HG03066 (cell line): ENCODE results near the gene TERC.

ENCODE experiments used
- ATAC-seq: cut with Tn5 transposase; IDR thresholded peaks from one replicate; pipeline ENCODE4 v1.9.1; 2021; ENCODE audit warnings: low read depth; ENCODE audit not compliant: unreplicated experiment

TERC gene

GRCh38 chr3:169764882-169765612 lies at the start of gene TERC:
TSS of gene TERC (minus strand) at chr3:169765060.
- peak; percentile 67 for ATAC-seq

DNA sequence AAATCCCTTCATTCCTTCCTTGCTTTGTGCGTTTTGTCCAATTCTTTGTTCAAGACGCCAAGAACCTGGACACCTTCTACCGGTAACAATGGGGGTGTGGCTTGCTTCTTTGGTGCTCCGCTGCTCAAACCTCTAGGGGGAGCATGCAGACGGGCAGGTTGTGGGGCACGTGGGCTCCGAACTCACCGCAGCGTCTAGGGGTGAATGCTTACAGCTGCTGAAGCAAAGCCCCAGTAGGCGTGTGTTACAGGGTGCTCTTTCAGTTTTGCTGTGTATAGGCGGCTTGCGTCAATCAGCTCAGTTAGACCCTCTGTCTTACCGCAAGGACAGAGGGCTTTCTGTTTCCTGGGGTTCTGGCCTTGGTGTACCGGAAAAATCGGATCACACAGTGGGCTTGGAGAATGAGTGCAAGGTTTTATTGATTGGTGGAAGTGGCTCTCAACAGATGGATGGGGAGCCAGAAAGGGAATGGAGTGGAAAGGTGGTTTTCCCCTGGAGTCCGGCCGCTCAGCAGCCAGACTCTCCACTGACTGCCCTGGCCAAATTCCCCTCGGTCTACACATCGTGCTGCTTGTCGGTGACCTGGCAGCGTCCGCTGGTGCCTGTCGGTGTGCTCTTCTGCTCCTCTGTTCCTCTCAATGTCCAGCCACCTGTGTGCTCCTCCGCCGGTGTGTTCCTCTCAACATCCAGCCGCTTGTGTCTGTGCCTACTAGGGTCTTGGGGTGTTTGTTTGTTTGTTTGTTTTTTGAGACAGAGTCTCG lies 49.1 kb upstream of the TERC start:
- ATAC-seq = peak; percentile 77

DNA sequence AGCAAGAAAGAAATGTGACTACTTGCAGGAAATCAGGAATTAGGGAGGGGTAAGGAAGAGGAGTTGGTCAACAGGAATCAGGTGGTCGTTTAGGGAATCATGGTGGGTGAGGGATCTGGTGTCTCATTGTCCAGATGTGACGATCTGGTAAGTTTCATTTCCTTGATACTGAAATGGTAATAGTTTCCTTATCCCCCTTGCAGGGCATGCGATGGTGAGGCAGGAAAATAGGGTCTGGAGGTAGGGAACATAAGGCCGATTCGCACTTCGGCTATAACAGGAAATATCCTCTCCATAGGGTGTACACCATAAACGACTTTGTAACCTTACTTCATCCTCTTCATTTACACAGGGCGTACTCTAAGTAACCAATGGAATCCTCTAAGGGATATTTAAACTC lies 48.4 kb upstream of the TERC start:
- ATAC-seq = no peak

DNA sequence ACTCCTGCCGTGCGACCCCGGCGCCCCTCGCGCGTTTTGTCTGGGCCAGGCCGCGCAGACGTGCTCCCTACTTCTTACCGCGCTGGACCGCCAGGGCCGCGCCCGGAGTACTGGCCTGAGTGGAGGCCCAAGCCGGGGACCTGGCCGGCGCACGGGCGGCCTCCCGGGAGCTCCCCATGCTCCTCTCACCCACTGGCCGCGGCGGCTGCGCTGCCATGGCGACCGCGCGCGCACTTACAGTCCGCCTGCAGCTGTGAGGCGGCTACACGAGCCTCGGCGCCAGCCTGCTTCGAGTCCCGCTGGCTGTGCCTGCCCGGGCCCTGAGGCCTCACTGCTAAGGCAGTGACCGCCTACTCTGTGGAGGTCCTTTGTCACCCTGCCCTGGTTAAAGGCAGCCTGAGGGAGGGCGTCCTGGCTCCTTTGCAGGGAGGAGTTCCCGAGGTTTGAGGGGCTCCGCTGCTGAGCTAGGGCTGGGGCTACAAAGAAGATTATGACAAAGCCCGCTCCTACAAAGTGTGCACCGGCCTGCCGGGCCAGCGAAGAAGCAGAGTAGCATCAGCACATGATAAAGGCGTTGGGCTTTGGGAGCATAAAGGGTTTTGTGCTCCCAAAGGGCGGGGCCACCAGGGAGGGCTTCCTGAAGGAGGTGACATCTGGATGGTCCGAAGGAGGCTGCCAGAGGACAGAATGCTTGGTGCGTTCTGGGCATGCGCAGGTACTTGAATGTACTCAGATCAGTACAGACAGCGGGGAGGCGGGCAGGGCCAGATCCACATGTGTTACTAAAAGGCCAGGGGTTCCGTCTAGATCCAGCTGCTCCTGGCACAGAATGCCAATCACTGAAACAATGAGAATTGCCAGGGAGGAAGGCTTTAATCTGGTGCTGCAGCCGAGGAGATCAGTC lies 47.7 kb upstream of the TERC start, which contains the start of the genes LRRC34 and LRRIQ4:
Gene LRRC34, minus strand, starts transcription at position 573 of the 904 bp plus-strand sequence. Its CDS starts 356 bp downstream, at position 217.
Gene LRRIQ4, plus strand, starts transcription at position 539 of the 904 bp plus-strand sequence. CDS start 9,052 bp downstream, outside the sequence.
- peak; percentile 61 for ATAC-seq

DNA sequence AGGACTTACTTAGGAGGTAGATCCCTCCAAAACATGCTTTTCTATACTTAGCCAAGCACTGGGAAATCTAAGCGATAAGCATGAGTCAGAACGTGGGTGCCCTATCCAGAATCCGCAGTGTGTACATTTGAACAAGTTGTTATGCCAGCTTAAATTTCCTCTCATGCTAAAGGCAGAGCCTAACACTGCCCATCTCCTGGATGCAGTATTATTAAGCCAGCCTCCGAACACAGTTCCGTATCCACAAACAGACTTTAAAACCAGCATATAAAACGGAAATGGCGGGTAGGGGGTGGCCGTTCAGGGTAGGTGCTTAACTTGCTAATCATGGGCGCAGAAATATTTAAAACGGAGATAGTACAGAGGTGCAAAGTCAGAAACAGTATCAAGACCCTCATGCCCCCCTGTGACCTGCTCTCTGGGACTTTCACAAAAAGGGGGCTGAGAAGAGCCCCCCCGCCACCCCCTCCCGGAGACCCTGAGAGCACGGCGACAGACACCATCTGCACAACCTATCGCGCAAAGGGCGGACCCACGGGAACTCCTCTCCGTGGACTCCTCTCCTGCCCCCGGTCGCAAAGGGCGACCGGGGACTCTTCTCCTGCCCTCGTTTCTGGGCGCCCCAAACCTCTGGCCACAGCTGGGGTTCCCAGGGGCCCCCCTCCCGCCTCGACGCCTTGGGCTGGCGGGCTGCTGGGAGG lies 46.9 kb upstream of the TERC start:
- peak; percentile 4 for ATAC-seq

DNA sequence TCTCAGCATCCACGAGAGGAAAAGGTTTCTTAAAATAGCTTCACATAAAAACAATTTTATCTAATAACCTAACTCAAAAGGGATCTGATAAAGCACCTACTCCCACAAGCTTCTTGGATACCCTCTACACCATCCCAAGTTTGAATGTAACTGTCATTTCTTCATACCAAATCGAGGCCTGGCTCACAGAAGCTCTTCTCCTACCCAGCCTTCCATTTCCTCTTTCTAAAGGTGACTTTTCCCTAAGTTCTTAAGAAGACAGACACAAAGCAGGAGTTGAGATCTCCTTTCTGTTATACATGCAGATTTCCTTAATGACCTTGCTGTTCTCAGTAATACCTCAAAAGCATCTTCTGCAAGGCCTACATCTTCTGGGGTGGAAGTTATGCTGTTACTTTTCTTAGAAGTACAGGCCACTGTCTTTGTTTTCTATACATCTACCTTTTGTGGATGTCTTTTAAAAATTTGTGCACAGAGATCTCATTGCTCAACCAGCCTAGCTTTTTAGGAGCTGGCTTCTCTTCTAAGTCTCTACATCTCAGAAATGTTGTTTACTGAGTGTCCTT lies 44.5 kb upstream of the TERC start:
- no peak for ATAC-seq

- no peak for ATAC-seq
These were observed 39.8 kb upstream of the TERC start for GRCh38 chr3:169804681-169805080.

DNA sequence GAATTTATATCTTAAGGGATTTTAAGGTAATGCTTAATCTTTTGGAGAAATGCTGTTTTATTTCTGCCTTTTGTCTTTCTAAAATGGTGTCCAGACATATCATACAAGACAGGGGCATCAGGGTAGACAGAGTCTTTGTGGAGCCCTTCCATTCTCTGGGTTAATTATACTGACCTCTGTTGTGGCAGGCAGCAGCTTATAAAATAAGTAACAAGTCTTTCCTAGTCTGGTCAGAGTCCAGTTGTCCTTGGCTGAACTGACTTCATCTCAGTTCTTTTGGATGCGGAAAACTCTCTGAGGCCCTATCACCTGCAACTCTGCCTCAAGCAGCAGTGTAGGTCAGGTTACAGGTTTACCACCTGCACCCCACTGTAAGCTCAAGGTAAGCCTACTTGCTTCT lies 27.5 kb upstream of the TERC start:
- no peak for ATAC-seq

GRCh38 chr3:169790687-169791429 lies 26.0 kb upstream of the TERC start:
- ATAC-seq = no peak

DNA sequence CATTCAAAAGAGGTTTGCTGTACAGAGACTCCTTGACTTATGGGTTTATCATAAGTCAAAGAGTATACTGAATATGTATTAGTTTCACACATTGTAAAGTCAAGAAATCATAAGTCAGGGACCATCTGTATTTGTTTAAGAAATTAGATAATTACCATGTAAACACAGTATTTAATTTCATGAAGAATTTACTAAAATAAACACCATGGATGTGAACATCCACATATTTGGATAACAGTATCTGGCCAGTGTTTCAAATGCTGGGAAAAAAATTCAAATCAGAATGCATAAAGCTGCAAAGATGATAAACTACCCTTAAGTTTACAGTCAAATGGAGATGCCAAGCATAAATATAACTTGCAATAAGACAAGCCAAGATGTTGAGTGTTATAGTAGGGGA lies 25.4 kb upstream of the TERC start:
- no peak for ATAC-seq

DNA sequence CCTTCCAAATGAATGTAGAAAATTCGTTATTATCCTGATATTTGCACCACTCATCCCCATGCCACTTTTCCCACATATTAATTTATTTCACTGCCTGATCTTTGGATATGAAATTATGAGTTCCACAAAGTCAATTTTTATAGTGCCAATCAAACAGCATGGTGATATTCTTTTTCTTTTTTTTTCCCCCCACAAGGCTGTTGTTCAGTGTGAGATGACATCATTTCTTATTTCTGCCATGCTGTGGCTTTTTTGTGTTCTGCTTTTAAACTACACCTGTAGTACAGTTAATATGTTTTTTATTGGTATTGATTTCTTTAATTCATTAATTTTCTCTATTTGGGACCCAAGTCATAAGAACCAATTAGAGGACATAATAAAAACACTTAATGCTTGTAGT lies 22.9 kb upstream of the TERC start:
- no peak for ATAC-seq

DNA sequence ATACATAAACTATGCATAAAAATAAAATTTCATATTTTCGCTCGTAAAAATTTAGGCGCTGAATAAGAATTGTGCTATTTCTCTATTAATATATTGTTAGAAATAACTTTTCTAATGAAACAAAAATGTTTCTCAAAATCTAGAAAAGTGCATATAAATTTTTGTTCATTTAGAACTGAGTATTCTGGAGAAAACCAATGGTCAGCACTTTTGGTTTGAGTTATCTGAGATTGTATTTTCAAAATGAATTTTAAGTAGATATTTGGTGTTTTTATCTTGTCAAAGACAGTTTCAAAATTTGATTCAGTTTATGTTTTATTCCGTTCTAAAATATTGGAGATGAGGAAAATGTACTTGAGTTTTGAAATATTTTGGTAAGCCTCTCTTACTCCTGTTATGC lies 22.3 kb upstream of the TERC start:
- no peak for ATAC-seq

GRCh38 chr3:169781209-169781855 lies 16.5 kb upstream of the TERC start:
- no peak for ATAC-seq

GRCh38 chr3:169780742-169781141 lies 15.9 kb upstream of the TERC start:
- ATAC-seq = no peak

DNA sequence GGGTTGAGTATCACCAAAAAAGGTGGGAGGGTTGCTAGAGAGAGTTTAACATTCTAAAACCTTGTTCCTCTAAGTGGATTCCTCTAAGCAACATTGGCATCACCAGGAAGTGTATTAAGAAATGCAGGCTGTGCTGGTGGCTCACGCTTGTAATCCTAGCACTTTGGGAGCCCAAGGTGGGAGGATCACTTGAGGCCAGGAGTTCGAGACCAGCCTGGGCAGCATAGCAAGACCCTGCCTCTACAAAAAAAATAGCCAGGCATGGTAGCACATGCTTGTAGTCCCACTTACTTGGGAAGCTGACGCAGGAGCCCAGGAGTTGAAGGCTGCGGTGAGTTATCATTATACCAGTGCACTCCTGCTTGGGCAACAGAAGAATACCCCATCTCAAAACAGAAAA lies 13.0 kb upstream of the TERC start:
- ATAC-seq = no peak

- no peak for ATAC-seq
These were observed 9.3 kb upstream of the TERC start for GRCh38 chr3:169774186-169774585.

DNA sequence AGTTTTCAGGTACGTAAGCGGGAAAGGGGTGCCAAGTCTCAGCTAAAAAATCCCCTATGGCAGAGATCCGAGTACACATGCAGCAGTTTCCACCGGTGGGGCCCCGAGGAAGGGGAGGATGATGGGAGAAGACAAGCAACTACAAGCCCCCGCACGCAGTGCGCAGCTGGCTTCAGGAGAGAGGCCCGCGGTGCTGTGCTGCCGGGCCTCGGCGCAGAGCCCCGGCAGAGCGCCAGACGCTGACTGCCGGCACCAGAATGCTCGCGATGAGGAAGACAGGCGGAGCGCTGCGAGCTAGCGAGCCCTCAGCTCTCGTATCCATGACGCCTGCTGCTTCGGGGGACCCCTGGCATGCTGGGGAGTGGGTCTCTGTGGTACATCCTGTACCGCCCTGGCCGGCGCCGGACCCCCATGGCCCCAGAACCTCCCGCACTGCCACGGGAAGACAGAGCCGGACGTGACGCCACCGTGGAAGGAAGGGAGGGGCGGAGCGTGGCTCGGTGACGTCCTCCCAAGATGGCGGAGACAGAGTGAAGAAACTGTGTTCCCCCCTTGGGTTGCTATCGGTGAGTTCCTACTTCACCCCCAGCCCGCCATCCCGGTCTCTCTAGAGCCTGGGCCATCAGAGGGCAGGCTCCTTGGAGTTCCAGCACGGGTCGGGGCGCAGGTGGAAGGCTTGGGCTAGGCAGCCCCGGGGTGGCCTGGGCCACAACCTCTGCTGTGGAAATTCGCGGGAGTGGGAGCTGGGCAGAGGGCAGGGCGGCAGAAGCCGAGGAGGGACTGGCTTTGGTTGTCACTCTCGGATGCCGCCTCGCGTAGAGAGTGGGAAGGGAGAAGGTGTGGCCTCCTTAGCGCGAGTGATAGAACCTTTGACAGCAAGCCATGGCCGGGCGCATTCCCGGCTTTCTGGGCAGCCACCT lies 8.3 kb upstream of the TERC start, which contains the start of gene MYNN:
Gene MYNN, plus strand, starts transcription at position 500 of the 920 bp plus-strand sequence. CDS start 900 bp downstream, outside the sequence.
- ATAC-seq = peak; percentile 81
